ENCODE results near the gene AK5.
A peak's percentile ranks its signal among the peaks of the same experiment; 100 is the strongest.

DNA sequence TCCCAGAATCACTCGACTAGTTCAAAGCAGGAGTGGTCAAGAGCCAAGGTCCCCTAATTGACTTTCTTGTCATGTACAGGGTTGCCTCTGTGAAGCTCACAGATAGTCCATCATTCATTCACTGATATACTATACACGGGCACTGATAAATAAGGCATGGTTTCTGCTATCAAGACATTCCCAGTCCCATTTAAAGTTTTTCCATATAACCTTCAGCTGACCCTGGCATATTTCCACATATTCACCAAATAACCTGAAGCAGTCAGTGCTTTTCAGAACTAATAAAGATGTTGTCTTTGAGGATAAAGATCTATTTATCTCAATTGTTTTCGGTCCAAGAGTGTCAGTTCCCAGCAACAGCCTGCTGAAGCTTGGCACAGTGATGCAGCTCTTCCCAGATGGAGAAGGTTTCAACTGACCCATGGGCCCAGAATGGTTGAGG is 227.3 kb downstream of the AK5 start:
- TF ChIP-seq PPARA (CRISPR knock-in tag; IDR thresholded peaks at IDR 0.05; ENCODE audit: borderline replicate concordance): no peak
- peak; percentile 72 for TF ChIP-seq ZFP3 (CRISPR knock-in tag; IDR thresholded peaks at IDR 0.05)
- TF ChIP-seq POU6F1 (CRISPR knock-in tag; IDR thresholded peaks at IDR 0.05; ENCODE audit: borderline replicate concordance, low read depth): no peak
- TF ChIP-seq TSHZ2 (CRISPR knock-in tag; IDR thresholded peaks at IDR 0.05): peak; percentile 89
- no peak for TF ChIP-seq BACH2 (CRISPR knock-in tag; IDR thresholded peaks at IDR 0.05; ENCODE audit: borderline replicate concordance)
- TF ChIP-seq ZNF565 (CRISPR knock-in tag; conservative IDR thresholded peaks at IDR 0.05; ENCODE audit: low read depth): no peak
- no peak for TF ChIP-seq ARNTL (CRISPR knock-in tag; IDR thresholded peaks at IDR 0.05; ENCODE audit: borderline replicate concordance, low read depth)
- TF ChIP-seq CSRNP3 (CRISPR knock-in tag; IDR thresholded peaks at IDR 0.05): 0 out of 2 replicates have a peak, but pooled peaks have one; percentile 40
- peak; percentile 70 for TF ChIP-seq CREB5 (CRISPR knock-in tag; IDR thresholded peaks at IDR 0.05; ENCODE audit: low read depth)
- TF ChIP-seq TOX (CRISPR knock-in tag; IDR thresholded peaks at IDR 0.05; ENCODE audit: borderline replicate concordance): no peak

Data from SK-N-SH treated with all-trans-retinoic acid at 6 μM for 48 hours (cell line).